HepG2 (cell line): ENCODE results near the gene COL27A1. TPM values are rescaled to one million over a fixed set of nuclear protein-coding genes. Genes with fewer than 3 reads are reported as not detected.

Experiments used
- ATAC-seq: fragments of 200-7000 bp; cut with Tn5 transposase; 3 replicates; pipeline ENCODE4 v1.9.1; 2020; ENCODE audit warnings: mild to moderate bottlenecking, moderate library complexity
- BruUV-seq: library from RNA; stranded (reverse); fragments of 400-500 nt; replicated peaks from 2 replicates; lab custom pipeline; 2021; lab: Mats Ljungman, UMichigan
- CTCF ChIA-PET: fragments of 300-600 bp; formaldehyde crosslinking; extraction: SDS; loops from one replicate; lab custom pipeline; 2021; ENCODE audit warnings: low total read pairs, inconsistent platforms, low intra/inter-chr PET ratio; lab: Yijun Ruan, JAX
- POLR2A ChIA-PET: fragments of 350-600 bp; sonication (Branson Sonifier 250); formaldehyde crosslinking; loops from one replicate; lab custom pipeline; 2020; ENCODE audit warnings: antibody characterized with exemption, inconsistent platforms; lab: Yijun Ruan, JAX
- DNase-seq: peaks from one replicate; pipeline ENCODE4 v3.0.0-alpha.2; 2015; ENCODE audit warnings: low spot score
- FAIRE-seq: peaks from 3 replicates; lab custom pipeline; 2011; peaks lifted over from hg19 to GRCh38; lab: Jason Lieb, UNC
- H2AFZ ChIP-seq: one replicate; pipeline ENCODE4 v1.6.1; 2011; ENCODE audit warnings: low read length, inconsistent platforms
- H3K27ac ChIP-seq: fragments of 300-600 bp; 3 replicates; pipeline ENCODE4 v1.8.0; 2011; ENCODE audit warnings: mixed run types, mild to moderate bottlenecking, mixed read lengths, low read length, inconsistent platforms; ENCODE audit not compliant: insufficient read depth; ENCODE audit errors: extremely low read length
- H3K27me3 ChIP-seq, 2 experiments: fragments of 200-600 bp in 1 of 2; 2 replicates in 1 of 2; 3 replicates in 1 of 2; pipeline versions ENCODE4 v1.6.0 to v1.8.0; 2011; ENCODE audit warnings: low read length in 2 of 2, mild to moderate bottlenecking in 2 of 2, moderate library complexity in 2 of 2, inconsistent platforms in 1 of 2; ENCODE audit not compliant: insufficient read depth in 2 of 2, control insufficient read depth in 1 of 2
- H3K36me3 ChIP-seq, 2 experiments: fragments of 200-600 bp in 1 of 2; replicated peaks in 1 of 2; 2 replicates in 1 of 2; 3 replicates in 1 of 2; pipeline versions ENCODE4 v1.5.1 to v1.8.0; 2011; ENCODE audit warnings: low read length in 2 of 2, inconsistent platforms in 1 of 2; ENCODE audit not compliant: insufficient read depth in 2 of 2, control insufficient read depth in 1 of 2
- H3K4me1 ChIP-seq: 2 replicates; pipeline ENCODE4 v1.5.1; 2012; ENCODE audit warnings: low read length, inconsistent platforms; ENCODE audit not compliant: insufficient read depth
- H3K4me2 ChIP-seq: 2 replicates; pipeline ENCODE4 v1.6.0; 2011; ENCODE audit warnings: low read depth, low read length, inconsistent platforms
- H3K4me3 ChIP-seq, 3 experiments: fragments of 200-600 bp in 1 of 3; sonication (generic), shearing (Covaris generic) in 1 of 3; replicated peaks in 1 of 3; 2 replicates each; pipeline ENCODE4 v1.5.1; 2011 to 2016; ENCODE audit warnings: low read length in 3 of 3, inconsistent platforms in 2 of 3, low read depth in 2 of 3, mild to moderate bottlenecking in 2 of 3, control low read depth in 1 of 3, mixed read lengths in 1 of 3; ENCODE audit not compliant: insufficient read depth in 1 of 3
- H3K79me2 ChIP-seq: one replicate; pipeline ENCODE4 v1.6.1; 2011; ENCODE audit warnings: low read length, inconsistent platforms; ENCODE audit not compliant: insufficient read depth
- H3K9ac ChIP-seq: 2 replicates; pipeline ENCODE4 v1.6.0; 2011; ENCODE audit warnings: mild to moderate bottlenecking, low read depth, low read length, inconsistent platforms; ENCODE audit not compliant: insufficient read depth
- H3K9me3 ChIP-seq: 2 replicates; pipeline ENCODE4 v1.5.1; 2012; ENCODE audit warnings: mild to moderate bottlenecking, low read length
- H4K20me1 ChIP-seq: 2 replicates; pipeline ENCODE4 v1.6.0; 2011; ENCODE audit warnings: inconsistent platforms, mild to moderate bottlenecking, low read length, moderate library complexity; ENCODE audit not compliant: insufficient read depth
- DZIP1 ChIP-seq: sonication (generic); formaldehyde crosslinking; IDR thresholded peaks from 2 replicates; pipeline ENCODE4 v1.5.0; 2020; ENCODE audit warnings: mild to moderate bottlenecking, missing genetic modification reagents
- IKZF4 ChIP-seq: sonication (generic); formaldehyde crosslinking; IDR thresholded peaks from 2 replicates; pipeline ENCODE4 v1.5.1; 2020; ENCODE audit warnings: borderline replicate concordance, mild to moderate bottlenecking, low read depth, missing genetic modification reagents; ENCODE audit errors: not compliant biosample characterization
- ISL2 ChIP-seq: sonication (generic); formaldehyde crosslinking; IDR thresholded peaks from 2 replicates; pipeline ENCODE4 v1.5.0; 2020; ENCODE audit warnings: missing genetic modification reagents
- SP1 ChIP-seq, 2 experiments: fragments of 450-650 bp in 1 of 2; sonication (generic) in 1 of 2; formaldehyde crosslinking in 1 of 2; IDR thresholded peaks; 2 replicates each; pipeline versions ENCODE4 v1.4.0 to v1.6.1; 2016 to 2020; ENCODE audit warnings: missing genetic modification reagents in 1 of 2
- ZBTB33 ChIP-seq: sonication (generic); formaldehyde crosslinking; IDR thresholded peaks from 2 replicates; pipeline ENCODE4 v1.4.0; 2020; ENCODE audit warnings: missing genetic modification reagents
- ZMYM3 ChIP-seq: sonication (generic); formaldehyde crosslinking; IDR thresholded peaks from 2 replicates; pipeline ENCODE4 v1.5.1; 2020; ENCODE audit warnings: mild to moderate bottlenecking, missing genetic modification reagents
- ZMYM4 ChIP-seq: sonication (generic); formaldehyde crosslinking; IDR thresholded peaks from 2 replicates; pipeline ENCODE4 v1.8.1; 2023; ENCODE audit warnings: mild to moderate bottlenecking, missing genetic modification reagents
- WGBS: methylation state at CpG from one replicate; pipeline ENCODE4 v1.1.6; 2017; ENCODE audit warnings: low lambda C conversion rate; 5-methylcytosine and 5-hydroxymethylcytosine counted together
- in situ Hi-C: cut with HindIII; loops from 2 replicates; pipeline ENCODE4 v1.10.0; 2017; ENCODE audit warnings: low pct_unique_long_range_greater_than_20kb; ENCODE audit not compliant: extremely low pct_ligation_motif_present
- intact Hi-C: fragments of 100-400 bp; cut with micrococcal nuclease; formaldehyde crosslinking; loops from one replicate; pipeline ENCODE4 v1.10.0; 2022; ENCODE audit not compliant: unreplicated experiment
- polyA plus RNA-seq, 8 experiments: library from polyadenylated mRNA; depleted of rRNA in 3 of 8; stranded (reverse) in 7 of 8; unstranded in 1 of 8; fragments of >200 nt; fragmentation: Illumina TruSeq in 4 of 8; extraction: Trizol in 4 of 8; gene quantifications; 2 replicates each; pipeline versions ENCODE4 v1.2.1 to v1.2.3, GENCODE V29; 2011 to 2016; ENCODE audit warnings: low read depth in 4 of 8, missing spikeins in 1 of 8, mixed read lengths in 1 of 8; ENCODE audit not compliant: insufficient read depth in 1 of 8
- total RNA-seq, 5 experiments: library from RNA; depleted of rRNA; stranded (reverse); fragments of >200 nt; fragmentation: Illumina TruSeq; extraction: Trizol; gene quantifications; 2 replicates each; pipeline ENCODE4 v1.2.3, GENCODE V29; 2016; ENCODE audit warnings: low read depth in 1 of 5

Gene COL27A1
- total and polyA plus RNA-seq, 2 of the 13 experiments (the other 11 are each of a cell fraction or from before 2014, with no cell fraction given) = 71.3 to 89.1 TPM

GRCh38 chr9:114146735-114147134 is 8.6 kb upstream of the COL27A1 start:
- in situ Hi-C loops = no loop called here
- no peaks in the 10 kb centered on the region for H3K36me3 ChIP-seq
- CTCF ChIA-PET = no interaction called here

More at GRCh38 chr9:114146735-114147134, 8.6 kb upstream of the COL27A1 start:
- Histone ChIP-seq H4K20me1 (no peaks in the 10 kb centered on the region), H3K9me3 (no peaks in the 10 kb centered on the region), H3K27me3 (no peaks in the 10 kb centered on the region), H3K4me1 (peaks cover 53% of the 10 kb centered on the region), H2AFZ (no peak overlapping the region), H3K4me2 (no peak overlapping the region), H3K79me2 (no peaks in the 10 kb centered on the region), H3K4me3 (no peak overlapping the region), H3K27ac (no peak overlapping the region), H3K9ac (no peak overlapping the region)
- WGBS = 61% methylated on average over 6 of the region's 6 CpGs
- no TSS peak for BruUV-seq
- intact Hi-C loops = no loop called here
- DNase-seq = no peak
- ATAC-seq = no peak
- TF ChIP-seq ISL2 (CRISPR knock-in tag) (no peak), SP1 (IDR thresholded peaks at IDR 0.05) (no peak), SP1 (CRISPR knock-in tag; IDR thresholded peaks at IDR 0.05) (no peak), DZIP1 (CRISPR knock-in tag) (no peak), ZMYM4 (no peak), ZBTB33 (CRISPR knock-in tag) (no peak), ZMYM3 (CRISPR knock-in tag) (0 out of 2 replicates have a peak, but pooled peaks have one; percentile 24), IKZF4 (no peak)
- POLR2A ChIA-PET = interaction anchor here (0.7 to 1.0 kb wide), 2 partner anchors 17 to 39 kb away, joined by 3 to 5 read pairs; no protein-coding TSS in a partner anchor
- FAIRE-seq = no peak
